ENCODE results near the gene TCF4. TPM values are rescaled to one million over a fixed set of nuclear protein-coding genes. Genes with fewer than 3 reads are reported as not detected.

Gene TCF4
- total RNA-seq, 1 experiment from 2014 or later: 2.3 TPM

- no TSS peak for BruUV-seq (replicated peaks)
- no peaks in the 10 kb centered on the region for H3K27me3 ChIP-seq (ENCODE audit: control insufficient read depth, insufficient read depth, low read length)
- H3K36me3 ChIP-seq (ENCODE audit: control insufficient read depth, insufficient read depth, low read length): no peaks in the 10 kb centered on the region
- CTCF ChIA-PET: no interaction called here
- ATAC-seq (no peak), DNase-seq (ENCODE audit: low read depth, low spot score) (no peak)
- intact Hi-C loops (cut with micrococcal nuclease; ENCODE audit: unreplicated experiment) (no loop called here), in situ Hi-C loops (cut with HindIII; ENCODE audit: low pct_unique_long_range_greater_than_20kb, low sequenced_read_pairs) (no loop called here)
- no peak overlapping the region; the same call in 1 of the 2 replicates for H3K27ac ChIP-seq (ENCODE audit: low read length)
- POLR2A ChIA-PET: no interaction called here
- H3K4me3 ChIP-seq (ENCODE audit: low read depth in 2 of 2, low read length in 2 of 2): peak overlapping the region in 1 of 2 experiments; percentile 3; a peak in 1 of 4 replicates
- TF ChIP-seq REST (IDR thresholded peaks at IDR 0.05; ENCODE audit: insufficient read depth in 1 of 2, low read depth in 2 of 2, low read length in 1 of 2) (no peak), POLR2AphosphoS5 (IDR thresholded peaks at IDR 0.05; ENCODE audit: low read depth, low read length) (no peak), SIN3A (IDR thresholded peaks at IDR 0.05; ENCODE audit: borderline replicate concordance, insufficient read depth, low read depth, low read length) (no peak), CTCF (IDR thresholded peaks at IDR 0.05) (no peak), TCF7L2 (IDR thresholded peaks at IDR 0.05; ENCODE audit: low read depth, low read length) (no peak)
- H3K4me1 ChIP-seq (ENCODE audit: control insufficient read depth, insufficient read depth, low read length): 0 out of 2 replicates have a peak, but pooled peaks cover 3% of the 10 kb centered on the region
- no peaks in the 10 kb centered on the region for H3K9me3 ChIP-seq (ENCODE audit: control insufficient read depth, insufficient read depth, low read depth, low read length)
Measured at GRCh38 chr18:55406451-55406991, 181.5 kb downstream of the TCF4 start.

GRCh38 chr18:55405893-55406406 is 182.0 kb downstream of the TCF4 start:
- H3K27me3 ChIP-seq (ENCODE audit: control insufficient read depth, insufficient read depth, low read length): no peaks in the 10 kb centered on the region
- POLR2A ChIA-PET: no interaction called here
- H3K4me1 ChIP-seq (ENCODE audit: control insufficient read depth, insufficient read depth, low read length): peaks cover 6% of the 10 kb centered on the region
- intact Hi-C loops (cut with micrococcal nuclease; ENCODE audit: unreplicated experiment): no loop called here
- CTCF ChIA-PET: no interaction called here
- no TSS peak for BruUV-seq (replicated peaks)
- H3K9me3 ChIP-seq (ENCODE audit: control insufficient read depth, insufficient read depth, low read depth, low read length): no peaks in the 10 kb centered on the region
- ATAC-seq: no peak
- no peaks in the 10 kb centered on the region for H3K36me3 ChIP-seq (ENCODE audit: control insufficient read depth, insufficient read depth, low read length)
- in situ Hi-C loops (cut with HindIII; ENCODE audit: low pct_unique_long_range_greater_than_20kb, low sequenced_read_pairs): no loop called here
- TF ChIP-seq CTCF (IDR thresholded peaks at IDR 0.05): no peak
- no peak for TF ChIP-seq REST (IDR thresholded peaks at IDR 0.05; ENCODE audit: insufficient read depth in 1 of 2, low read depth in 2 of 2, low read length in 1 of 2)
- no peak for TF ChIP-seq TCF7L2 (IDR thresholded peaks at IDR 0.05; ENCODE audit: low read depth, low read length)
- TF ChIP-seq SIN3A (IDR thresholded peaks at IDR 0.05; ENCODE audit: borderline replicate concordance, insufficient read depth, low read depth, low read length): no peak
- TF ChIP-seq POLR2AphosphoS5 (IDR thresholded peaks at IDR 0.05; ENCODE audit: low read depth, low read length): no peak
- no peak for DNase-seq (ENCODE audit: low read depth, low spot score)
- no peak overlapping the region; the same call in 1 of the 2 replicates for H3K27ac ChIP-seq (ENCODE audit: low read length)
- H3K4me3 ChIP-seq (ENCODE audit: low read depth in 2 of 2, low read length in 2 of 2): no peak overlapping the region; a peak in 1 of 4 replicates

Measured in Panc1 (cell line).